Pancreas (tissue), 10 donors: Measurements from ENCODE around the gene CBR3. TPM values are rescaled to one million over a fixed set of nuclear protein-coding genes. Genes with fewer than 3 reads are reported as not detected.
A peak's percentile ranks its signal among the peaks of the same experiment; 100 is the strongest.

ENCODE experiments used
- ATAC-seq, 4 donors: fragments of 200-7000 bp; cut with Tn5 transposase; one replicate each; pipeline versions ENCODE4 v1.8.0 to v1.9.1; 2020; ENCODE audit warnings: mild to moderate bottlenecking in 4 of 4, moderate library complexity in 4 of 4
- DNase-seq, 6 donors: peaks; one replicate each; pipeline ENCODE4 v3.0.0-alpha.2; 2020
- FAIRE-seq: peaks from 2 replicates; lab custom pipeline; 2012; peaks lifted over from hg19 to GRCh38; lab: Jason Lieb, UNC
- H3K27ac ChIP-seq, 4 donors: fragments of 200-600 bp; sonication (generic); 1 replicate in 3 of 4; 2 replicates in 1 of 4; pipeline versions ENCODE4 v1.5.0 to v1.8.0; 2020
- H3K27me3 ChIP-seq, 4 donors: fragments of 200-600 bp; one replicate each; pipeline ENCODE4 v1.8.0; 2021
- H3K36me3 ChIP-seq, 3 donors: fragments of 200-600 bp; sonication (generic) in 1 of 3; one replicate each; pipeline versions ENCODE4 v1.5.0 to v1.8.0; 2020 to 2021
- H3K4me1 ChIP-seq, 3 donors: fragments of 200-600 bp; one replicate each; pipeline ENCODE4 v1.8.0; 2021
- H3K4me3 ChIP-seq, 4 donors: fragments of 200-600 bp; sonication (generic) in 2 of 4; one replicate each; pipeline versions ENCODE4 v1.5.0 to v1.8.0; 2020 to 2021
- H3K9me3 ChIP-seq, 4 donors: fragments of 200-600 bp; one replicate each; pipeline ENCODE4 v1.8.0; 2021
- WGBS, 2 donors: extraction: QIAGEN DNeasy Blood & Tissue Kit; methylation state at CpG; one replicate each; pipeline ENCODE4 v1.1.7; 2013; 5-methylcytosine and 5-hydroxymethylcytosine counted together
- intact Hi-C, 3 donors: fragments of 100-400 bp; cut with DNase I; formaldehyde crosslinking; loops; one replicate each; pipeline versions ENCODE4 v1.11.1 to v1.14.2; 2022
- polyA plus RNA-seq, 2 donors: library from polyadenylated mRNA; stranded (reverse); fragments of 200-250 nt; gene quantifications; one replicate each; pipeline ENCODE4 v1.2.3, GENCODE V29; 2013
- total RNA-seq, 6 donors: library from RNA; stranded (reverse); fragmentation: NEBNext Ultra II Directional in 4 of 6; extraction: Animal tissue kit (Norgen Biotek cat#: 25700) in 4 of 6; gene quantifications; one replicate each; pipeline versions ENCODE4 v1.2.1 to v1.2.4, GENCODE V29; 2021 to 2023
- TF ChIP-seq, protein P1 (sequence below), 4 donors: fragments of 200-600 bp; sonication (generic) in 3 of 4; IDR thresholded peaks; one replicate each; pipeline versions ENCODE4 v1.5.0 to v1.8.0; 2021; ENCODE audit warnings: antibody characterized with exemption in 4 of 4
- donor health status: healthy with polysubstance abuse.
- donor health status: DM: no; HTN: no; CAD: no; lungs with moderate emphysema.
- donor health status: DM: no; HTN: no; CAD: no.
- donor health status: control.
- donor health status: control.
- donor health status: Bipolar disorder and iron deficiency.
- donor health status: DM: yes; HTN: yes; CAD: no.
- donor health status: DM: no; HTN: no; CAD: no.
- donor health status: DM: no; HTN: no; CAD: no.
- donor health status: DM: yes; HTN: yes; CAD: no.

CBR3 gene
- 1 to 10 TPM in 2 of 6 donors, under 1 TPM in 4; 0.16 to 2.4 (median 0.84) TPM for total RNA-seq
- polyA plus RNA-seq: 1 to 10 TPM; 1.4 to 2.4 TPM

DNA sequence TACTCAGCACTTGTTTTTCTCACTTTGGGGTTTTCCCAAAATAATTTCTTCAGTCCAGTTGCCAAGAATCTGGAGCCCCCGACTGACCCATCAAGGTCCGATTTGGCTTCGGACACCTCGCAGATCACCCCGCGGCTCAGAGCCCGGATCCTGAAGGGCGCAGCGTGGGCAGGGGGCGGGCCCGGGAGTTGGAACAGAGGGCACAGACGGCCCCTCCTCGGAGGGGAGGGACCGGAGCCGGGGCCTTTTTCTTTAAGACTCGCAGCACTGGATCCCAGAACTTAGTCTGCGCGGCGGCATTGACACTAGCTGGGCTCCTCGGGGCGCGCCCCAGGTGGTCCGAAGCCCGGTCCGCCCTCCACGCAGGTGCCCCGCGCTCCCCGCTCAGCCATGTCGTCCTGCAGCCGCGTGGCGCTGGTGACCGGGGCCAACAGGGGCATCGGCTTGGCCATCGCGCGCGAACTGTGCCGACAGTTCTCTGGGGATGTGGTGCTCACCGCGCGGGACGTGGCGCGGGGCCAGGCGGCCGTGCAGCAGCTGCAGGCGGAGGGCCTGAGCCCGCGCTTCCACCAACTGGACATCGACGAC is at the start of gene CBR3:
TSS of gene CBR3 (plus strand) at position 277 of the 588 bp plus-strand sequence. CDS start at position 391, 114 bp downstream.
- FAIRE-seq: no peak
- WGBS, 2 donors: 1 to 2% methylated on average over 48 to 53 of the region's 53 CpGs
- intact Hi-C loops: loop anchor here in 1 of 3 donors (5.0 kb wide), 1 partner anchor 197 kb away; no protein-coding TSS in a partner anchor

DNA sequence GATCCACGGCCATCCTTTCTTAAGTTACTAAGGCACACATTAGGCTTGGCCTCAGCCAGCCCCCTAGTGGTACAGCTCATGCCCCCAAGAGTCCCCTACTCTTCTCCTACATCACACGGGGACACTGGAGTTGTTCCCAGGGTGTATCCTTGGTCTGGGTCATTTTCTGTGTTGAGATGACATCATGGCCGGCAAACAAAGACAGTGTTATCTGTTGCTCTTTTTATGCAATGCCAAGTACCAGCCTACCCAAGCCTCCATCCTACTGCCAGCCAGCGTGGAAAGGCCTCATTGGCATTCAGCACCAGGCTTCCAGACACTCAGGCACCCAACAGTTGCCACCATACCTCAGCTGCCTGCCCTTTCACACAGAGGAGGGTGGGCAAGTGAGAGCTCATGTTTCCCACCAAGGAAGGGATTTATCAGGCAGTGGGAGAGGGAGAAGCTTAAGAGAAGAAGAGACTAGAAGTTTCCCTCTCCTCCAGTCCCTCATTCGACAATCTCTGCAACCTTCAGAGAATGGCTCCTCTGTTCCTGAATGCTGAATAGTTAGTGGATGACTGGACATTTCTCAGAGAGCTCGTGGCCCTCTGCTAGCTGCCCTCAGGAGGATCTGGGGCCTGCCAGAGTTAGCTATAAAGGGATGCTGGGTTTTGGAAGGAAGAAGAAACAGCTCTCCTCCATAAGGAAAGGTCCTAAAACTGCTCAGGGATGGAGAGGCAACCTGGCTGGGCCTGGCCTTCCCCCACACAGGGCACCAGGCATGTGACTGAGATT is 47.3 kb upstream of the CBR3 start:
- no peak for DNase-seq
- intact Hi-C loops: no loop called here
- no peak for FAIRE-seq
- no peak for ATAC-seq
- H3K4me3 ChIP-seq: no peak overlapping the region
- no peaks in the 10 kb centered on the region for H3K36me3 ChIP-seq
- H3K27ac ChIP-seq: no peak overlapping the region
- H3K4me1 ChIP-seq: no peaks in the 10 kb centered on the region
- no peaks in the 10 kb centered on the region for H3K9me3 ChIP-seq
- WGBS, 2 donors: 56 to 58% methylated on average over 6 of the region's 6 CpGs
- TF ChIP-seq, protein P1, sequence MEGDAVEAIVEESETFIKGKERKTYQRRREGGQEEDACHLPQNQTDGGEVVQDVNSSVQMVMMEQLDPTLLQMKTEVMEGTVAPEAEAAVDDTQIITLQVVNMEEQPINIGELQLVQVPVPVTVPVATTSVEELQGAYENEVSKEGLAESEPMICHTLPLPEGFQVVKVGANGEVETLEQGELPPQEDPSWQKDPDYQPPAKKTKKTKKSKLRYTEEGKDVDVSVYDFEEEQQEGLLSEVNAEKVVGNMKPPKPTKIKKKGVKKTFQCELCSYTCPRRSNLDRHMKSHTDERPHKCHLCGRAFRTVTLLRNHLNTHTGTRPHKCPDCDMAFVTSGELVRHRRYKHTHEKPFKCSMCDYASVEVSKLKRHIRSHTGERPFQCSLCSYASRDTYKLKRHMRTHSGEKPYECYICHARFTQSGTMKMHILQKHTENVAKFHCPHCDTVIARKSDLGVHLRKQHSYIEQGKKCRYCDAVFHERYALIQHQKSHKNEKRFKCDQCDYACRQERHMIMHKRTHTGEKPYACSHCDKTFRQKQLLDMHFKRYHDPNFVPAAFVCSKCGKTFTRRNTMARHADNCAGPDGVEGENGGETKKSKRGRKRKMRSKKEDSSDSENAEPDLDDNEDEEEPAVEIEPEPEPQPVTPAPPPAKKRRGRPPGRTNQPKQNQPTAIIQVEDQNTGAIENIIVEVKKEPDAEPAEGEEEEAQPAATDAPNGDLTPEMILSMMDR (IDR thresholded peaks at IDR 0.05): no peak
- H3K27me3 ChIP-seq: no peaks in the 10 kb centered on the region

More for the DNA sequence above, at the start of gene CBR3:
- no peaks in the 10 kb centered on the region for H3K9me3 ChIP-seq
- H3K36me3 ChIP-seq: no peaks in the 10 kb centered on the region
- H3K27me3 ChIP-seq: no peaks in the 10 kb centered on the region
- TF ChIP-seq, protein P1 (IDR thresholded peaks at IDR 0.05): no peak
- H3K27ac ChIP-seq: peak within 1 kb of the TSS in 3 of 4 donors; percentile 34 to 63 (median 39)
- ATAC-seq (peak; percentile 44 to 58 (median 50)), DNase-seq (peak in 4 of 6 donors; percentile 44 to 84 (median 66))
- H3K4me1 ChIP-seq: peaks cover 0 to 8% (median 0%) of the 10 kb centered on the region in 3 donors
- peak within 1 kb of the TSS; percentile 27 to 61 (median 32) for H3K4me3 ChIP-seq

DNA sequence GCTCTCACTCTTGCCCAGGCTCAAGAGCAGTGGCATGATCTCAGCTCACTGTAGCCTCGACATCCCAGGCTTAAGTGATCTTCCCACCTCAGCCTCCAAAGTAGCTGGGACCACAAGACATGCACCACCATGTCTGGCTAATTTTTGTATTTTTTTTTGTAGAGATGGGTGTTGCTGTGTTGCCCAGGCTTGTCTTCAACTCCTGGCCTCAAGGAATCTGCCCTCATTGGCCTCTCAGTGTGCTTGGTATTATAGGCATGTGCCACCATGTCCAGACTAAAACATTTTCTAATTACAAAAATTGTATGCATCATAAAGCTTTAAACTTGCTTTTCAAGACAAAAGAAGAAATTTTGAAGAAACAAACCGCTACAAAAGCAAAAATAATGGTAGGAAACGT is 44.9 kb upstream of the CBR3 start:
- no peak overlapping the region for H3K4me3 ChIP-seq
- no peaks in the 10 kb centered on the region for H3K9me3 ChIP-seq
- H3K27me3 ChIP-seq: no peaks in the 10 kb centered on the region
- intact Hi-C loops: no loop called here
- ATAC-seq: no peak
- no peak for FAIRE-seq
- H3K27ac ChIP-seq: no peak overlapping the region
- TF ChIP-seq, protein P1 (IDR thresholded peaks at IDR 0.05): no peak
- H3K4me1 ChIP-seq: no peaks in the 10 kb centered on the region
- no peak for DNase-seq
- WGBS, 2 donors: 73 to 89% methylated on average over 3 of the region's 3 CpGs
- no peaks in the 10 kb centered on the region for H3K36me3 ChIP-seq

DNA sequence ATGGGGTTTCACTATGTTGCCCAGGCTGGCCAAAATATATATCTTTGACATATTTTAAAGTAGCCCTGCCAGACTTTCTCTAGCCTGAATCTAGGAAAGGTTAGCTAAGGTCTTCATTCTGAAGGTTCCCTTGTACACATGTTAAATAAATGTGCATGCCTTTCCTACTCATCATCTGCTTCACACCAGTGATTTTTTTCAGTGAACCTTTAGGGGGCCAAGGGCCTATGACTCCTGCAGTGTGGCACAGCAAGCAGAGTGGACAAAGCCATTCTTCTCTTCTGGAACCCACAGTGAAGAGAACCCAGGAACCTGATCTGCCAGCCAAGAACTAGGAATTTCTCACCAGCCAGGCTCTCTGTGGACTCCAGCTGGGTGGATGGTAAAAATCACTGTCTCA is 42.2 kb upstream of the CBR3 start:
- TF ChIP-seq, protein P1 (IDR thresholded peaks at IDR 0.05): no peak
- H3K9me3 ChIP-seq: no peaks in the 10 kb centered on the region
- DNase-seq (no peak), ATAC-seq (no peak), FAIRE-seq (no peak)
- no peaks in the 10 kb centered on the region for H3K4me1 ChIP-seq
- intact Hi-C loops: no loop called here
- H3K27me3 ChIP-seq: no peaks in the 10 kb centered on the region
- H3K36me3 ChIP-seq: no peaks in the 10 kb centered on the region
- H3K27ac ChIP-seq: no peak overlapping the region
- no peak overlapping the region for H3K4me3 ChIP-seq
